Testis (tissue), 2 donors: ENCODE results near the gene RPL12.

ENCODE experiments used
- CTCF ChIP-seq, 3 experiments: fragments of 450-650 bp in 2 of 3; fragments of 200-600 bp in 1 of 3; sonication (generic) in 1 of 3; IDR thresholded peaks; one replicate each; pipeline ENCODE4 v1.5.1; 2016 to 2019; ENCODE audit warnings: antibody characterized with exemption in 3 of 3, mild to moderate bottlenecking in 2 of 3, moderate library complexity in 1 of 3
- POLR2A ChIP-seq: fragments of 450-650 bp; IDR thresholded peaks from one replicate; pipeline ENCODE4 v1.6.1; 2017; ENCODE audit warnings: antibody characterized with exemption, mild to moderate bottlenecking, moderate library complexity

- TF ChIP-seq CTCF (IDR thresholded peaks at IDR 0.05), result no peak
- TF ChIP-seq POLR2A, result no peak
These were observed 12.2 kb upstream of the RPL12 start for GRCh38 chr9:127463382-127463781.
